Suprapubic skin (tissue), 4 donors: ENCODE results near the gene UQCRHL.

Experiments
- CTCF ChIP-seq, 2 donors: fragments of 200-600 bp in 1 of 2; fragments of 450-650 bp in 1 of 2; sonication (generic) in 1 of 2; IDR thresholded peaks; one replicate each; pipeline ENCODE4 v1.5.1; 2016 to 2019; ENCODE audit warnings: antibody characterized with exemption in 2 of 2, mild to moderate bottlenecking in 1 of 2, moderate library complexity in 1 of 2
- EP300 ChIP-seq: sonication (generic); formaldehyde crosslinking; IDR thresholded peaks from one replicate; pipeline ENCODE4 v1.6.1; 2017; ENCODE audit warnings: antibody characterized with exemption
- POLR2A ChIP-seq, 2 donors: fragments of 450-650 bp; IDR thresholded peaks; one replicate each; pipeline ENCODE4 v1.6.1; 2017; ENCODE audit warnings: antibody characterized with exemption in 2 of 2, mild to moderate bottlenecking in 2 of 2, moderate library complexity in 2 of 2
- POLR2AphosphoS5 ChIP-seq, 3 donors: sonication (generic); formaldehyde crosslinking; IDR thresholded peaks; one replicate each; pipeline ENCODE4 v1.6.1; 2017; ENCODE audit warnings: antibody characterized with exemption in 3 of 3

- TF ChIP-seq CTCF (IDR thresholded peaks at IDR 0.05), result no peak
- TF ChIP-seq POLR2AphosphoS5 (IDR thresholded peaks at IDR 0.05), result no peak
- no peak for TF ChIP-seq POLR2A (IDR thresholded peaks at IDR 0.05)
- no peak for TF ChIP-seq EP300
Observed at GRCh38 chr1:15856888-15857287, 49.4 kb upstream of the UQCRHL start.
